Posterior vena cava (tissue), 2 donors: ENCODE results near the gene CHI3L2. TPM values are rescaled to one million over a fixed set of nuclear protein-coding genes. Genes with fewer than 3 reads are reported as not detected.

Experiments used
- DNase-seq: peaks from one replicate; pipeline ENCODE4 v3.0.0-alpha.2; 2020; ENCODE audit warnings: low spot score
- intact Hi-C, 2 donors: fragments of 100-400 bp; cut with DNase I; formaldehyde crosslinking; loops; one replicate each; pipeline versions ENCODE4 v1.14.1 to v1.14.2; 2022 to 2023
- total RNA-seq, 2 donors: library from RNA; stranded (reverse); fragmentation: NEBNext Ultra II Directional; extraction: Animal tissue kit (Norgen Biotek cat#: 25700); gene quantifications; one replicate each; pipeline ENCODE4 v1.2.1, GENCODE V29; 2021
- donor health status: DM: yes; HTN: yes; CAD: no.
- donor health status: DM: yes; HTN: yes; CAD: no.

CHI3L2 gene
- total RNA-seq, 2 donors from 2014 or later: 7.9 to 23.4 TPM

DNA sequence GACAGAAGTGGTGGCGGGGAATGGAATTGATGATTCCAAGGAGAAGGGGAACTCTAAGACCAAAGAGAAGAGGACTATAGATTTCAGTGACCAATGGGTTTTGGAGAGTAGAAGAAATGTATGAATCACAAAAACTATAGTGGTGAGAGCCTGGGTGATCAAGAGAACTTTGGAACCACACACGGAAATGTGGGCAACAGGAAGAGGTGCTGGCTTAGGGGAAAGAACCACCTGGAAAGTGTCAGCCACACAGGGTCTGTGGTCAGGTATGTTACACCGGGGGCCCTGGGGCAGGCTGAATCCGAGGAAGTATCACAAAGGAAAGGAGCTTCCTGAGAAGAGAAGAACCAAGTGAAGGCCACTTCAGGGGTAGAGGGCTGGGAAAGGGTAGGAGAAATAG lies 51.6 kb downstream of the CHI3L2 start:
- intact Hi-C loops: no loop called here

DNA sequence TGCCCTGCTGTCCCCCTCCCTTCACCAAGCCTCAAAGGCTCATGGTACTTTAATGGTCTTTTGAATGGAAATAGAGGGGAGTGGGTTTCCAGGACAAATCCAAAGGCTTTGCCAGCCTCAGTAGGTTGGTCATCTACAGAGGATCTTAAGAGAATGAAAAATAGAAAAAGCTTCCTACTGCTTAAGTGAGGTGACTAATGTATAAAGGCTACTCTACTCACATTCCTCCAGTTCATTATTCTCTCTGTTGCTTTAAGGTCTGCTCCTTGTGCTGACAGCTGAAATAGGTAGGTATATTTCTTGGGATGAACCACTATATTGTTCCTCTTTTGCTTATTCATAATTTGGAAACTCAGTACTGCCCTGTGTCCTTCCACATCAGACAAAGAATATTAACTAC lies 52.8 kb downstream of the CHI3L2 start:
- DNase-seq: no peak
- intact Hi-C loops: no loop called here

More for the DNA sequence above, 51.6 kb downstream of the CHI3L2 start:
- no peak for DNase-seq

DNA sequence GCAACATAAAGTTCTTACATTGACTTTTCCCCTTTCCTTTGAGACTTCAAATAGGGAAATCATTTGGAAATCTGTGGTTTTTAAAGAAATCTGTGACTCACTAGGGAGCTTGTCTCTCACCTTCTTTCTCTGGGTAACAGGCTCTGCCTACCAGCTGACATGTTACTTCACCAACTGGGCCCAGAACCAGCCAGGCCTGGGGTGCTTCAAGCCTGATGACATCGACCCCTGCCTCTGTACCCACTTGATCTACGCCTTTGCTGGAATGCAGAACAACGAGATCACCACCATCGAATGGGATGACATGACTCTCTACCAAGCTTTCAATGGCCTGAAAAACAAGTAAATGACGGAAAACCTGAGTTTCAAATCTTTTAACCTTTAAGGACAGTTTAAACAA lies 53.9 kb downstream of the CHI3L2 start:
- no peak for DNase-seq
- intact Hi-C loops: no loop called here

DNA sequence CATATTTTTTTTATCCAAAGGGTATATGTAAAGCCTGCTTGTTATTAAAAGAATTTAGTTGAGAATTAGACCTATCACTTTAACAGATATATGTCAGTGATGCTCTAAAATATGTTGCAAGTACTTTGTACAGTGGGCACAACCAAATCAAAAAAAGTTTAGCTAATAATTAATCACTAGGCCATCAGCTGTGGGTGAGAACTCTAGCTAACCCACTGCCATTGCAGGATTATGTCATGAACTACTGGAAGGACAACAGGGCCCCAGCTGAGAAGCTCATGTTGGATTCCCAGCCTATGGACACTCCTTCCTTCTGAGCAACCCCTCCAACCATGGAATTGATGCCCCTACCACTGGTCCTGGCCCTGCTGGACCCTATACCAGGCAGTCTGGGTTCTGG lies 56.3 kb downstream of the CHI3L2 start:
- intact Hi-C loops: no loop called here
- DNase-seq: no peak

DNA sequence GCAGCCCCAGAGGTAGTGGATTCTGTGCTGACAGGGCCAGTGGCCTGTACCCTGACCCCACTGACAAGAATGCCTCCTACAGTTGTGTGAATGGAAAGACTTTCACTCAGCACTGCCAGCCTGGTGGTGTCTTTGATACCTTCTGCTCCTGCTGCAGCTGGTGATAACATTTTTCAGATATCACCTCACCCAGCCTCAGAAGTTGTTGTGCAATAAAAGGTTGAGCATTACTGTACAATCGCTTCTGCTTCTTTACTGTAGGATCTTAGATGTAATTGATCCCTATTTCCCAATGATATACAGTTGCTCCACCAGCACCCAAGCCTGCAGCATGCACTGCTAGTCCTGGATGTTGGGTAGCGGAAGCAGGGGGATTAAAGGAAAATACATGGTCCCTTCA lies 58.4 kb downstream of the CHI3L2 start:
- intact Hi-C loops: no loop called here
- no peak for DNase-seq

DNA sequence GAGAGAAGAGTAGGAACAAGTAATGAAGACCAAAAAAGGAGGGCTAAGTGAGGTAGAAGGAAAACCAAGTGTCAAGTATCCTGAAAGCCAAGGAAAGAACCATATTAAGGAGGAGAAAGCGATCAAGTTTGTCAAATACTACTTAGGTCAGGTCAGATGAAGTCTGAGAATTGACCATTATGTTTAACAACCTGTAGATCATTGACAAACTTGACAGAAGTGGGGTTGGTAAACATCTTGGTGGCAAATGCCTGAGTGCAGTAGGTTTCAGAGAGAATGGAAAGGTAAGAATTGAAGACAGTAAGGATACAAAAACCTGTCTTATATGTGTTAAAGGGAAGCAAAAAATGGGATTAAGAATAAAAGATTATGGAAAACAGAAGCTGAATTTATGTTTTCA lies 59.4 kb downstream of the CHI3L2 start:
- no peak for DNase-seq
- intact Hi-C loops: no loop called here

DNA sequence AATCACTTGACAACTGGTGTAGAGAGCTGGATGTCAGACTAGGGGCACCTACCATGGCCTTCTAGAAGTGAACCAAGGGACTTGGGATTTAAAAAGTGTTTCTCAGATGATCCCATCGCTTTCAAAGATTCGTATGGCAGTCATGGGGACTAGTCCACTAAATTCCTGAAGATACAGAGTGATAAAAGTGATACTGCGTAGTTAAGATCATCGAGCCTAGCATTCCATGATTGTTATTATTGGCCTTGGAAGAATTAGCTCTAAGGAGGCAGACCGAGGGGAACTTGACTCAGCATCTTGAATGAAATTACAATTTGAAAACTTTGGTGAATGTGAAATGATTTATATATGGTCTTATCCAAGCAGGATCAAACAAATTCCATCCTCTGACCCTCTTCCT lies 61.9 kb downstream of the CHI3L2 start:
- intact Hi-C loops: no loop called here
- no peak for DNase-seq

DNA sequence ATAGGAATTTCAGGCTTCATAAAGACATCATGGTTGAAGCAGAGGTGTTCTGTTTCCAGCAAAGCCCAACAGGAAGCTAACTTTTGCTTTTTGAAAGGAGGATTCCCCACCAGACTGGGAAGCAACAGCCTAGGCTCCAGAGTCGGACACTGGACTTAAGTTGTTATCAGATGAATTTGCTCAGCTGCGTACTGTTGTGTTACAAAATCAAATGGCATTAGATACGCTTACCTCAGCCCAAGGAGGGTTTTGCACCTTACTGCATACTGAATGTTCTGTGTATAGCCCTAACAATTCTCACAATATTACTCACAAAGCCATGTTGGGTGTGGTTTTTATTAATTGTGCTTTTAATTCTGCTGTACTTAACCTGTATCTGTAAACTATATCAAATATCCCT lies 62.6 kb downstream of the CHI3L2 start:
- intact Hi-C loops: no loop called here
- no peak for DNase-seq

DNA sequence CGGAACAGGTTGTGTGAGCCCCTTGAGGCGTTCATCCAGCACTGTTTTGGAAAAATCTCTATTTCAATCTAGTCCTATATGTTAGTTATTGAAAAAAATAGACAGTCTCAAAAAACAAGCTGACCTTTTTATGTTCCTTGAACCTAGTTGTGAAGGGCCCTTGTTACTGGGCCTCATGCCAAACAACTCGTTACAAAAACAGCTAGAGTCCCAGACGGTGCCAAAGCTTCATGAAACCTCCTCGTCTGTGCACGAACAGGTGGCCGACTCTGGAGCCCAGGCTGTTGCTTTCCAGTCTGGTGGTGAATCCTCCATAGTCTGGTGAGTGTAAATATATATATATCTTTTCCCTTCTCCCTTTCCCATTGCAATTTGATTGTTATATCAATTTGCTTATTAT lies 63.1 kb downstream of the CHI3L2 start, which contains the start of gene CHIA:
CHIA (plus strand) TSS at position 222 of the 400 bp plus-strand sequence. CDS start 19,617 bp downstream, outside the sequence.
- intact Hi-C loops: no loop called here
- no peak for DNase-seq

Other genes starting within 250 kb of the CHI3L2 start
- 10 to 100 TPM; 24.9 to 25.7 TPM for gene DRAM2, start 87.6 kb upstream of the CHI3L2 start, total RNA-seq
- 10 to 100 TPM; 23.5 to 29.2 TPM for gene CEPT1, start 87.5 kb upstream of the CHI3L2 start, total RNA-seq
- gene DENND2D, start 27.1 kb upstream of the CHI3L2 start, total RNA-seq: 10 to 100 TPM; 10.5 to 15.7 TPM
- not detected for gene CHIA, start 63.1 kb downstream of the CHI3L2 start, total RNA-seq
- gene OVGP1, start 200.0 kb downstream of the CHI3L2 start, total RNA-seq: 1 to 10 TPM; 1.5 to 1.6 TPM
- 10 to 100 TPM; 20.9 to 21.2 TPM for gene WDR77, start 221.5 kb downstream of the CHI3L2 start, total RNA-seq
- gene ATP5PB, start 221.8 kb downstream of the CHI3L2 start, total RNA-seq: 100 to 1,000 TPM; 148 to 164 TPM
- 10 to 100 TPM; 37.1 to 45.8 TPM for gene C1orf162, start 246.3 kb downstream of the CHI3L2 start, total RNA-seq